ENCODE results near the gene GABRA4.

Gene GABRA4

GRCh38 chr4:47000406-47000805 lies 7.0 kb upstream of the GABRA4 start:
- no peak overlapping the region for H3K4me3 ChIP-seq (ENCODE audit: low read depth, low read length)
- no peak for TF ChIP-seq CTCF (IDR thresholded peaks at IDR 0.05; ENCODE audit: low read depth, low read length)

GRCh38 chr4:46999566-46999965 lies 6.2 kb upstream of the GABRA4 start:
- H3K4me3 ChIP-seq (ENCODE audit: low read depth, low read length): no peak overlapping the region
- no peak for TF ChIP-seq CTCF (IDR thresholded peaks at IDR 0.05; ENCODE audit: low read depth, low read length)

GRCh38 chr4:46994007-46994405 lies 625 bp upstream of the GABRA4 start:
- peak overlapping the region; percentile 55 for H3K4me3 ChIP-seq (ENCODE audit: low read depth, low read length)
- no peak for TF ChIP-seq CTCF (IDR thresholded peaks at IDR 0.05; ENCODE audit: low read depth, low read length)

- H3K4me3 ChIP-seq (ENCODE audit: low read depth, low read length): no peak overlapping the region
- no peak for TF ChIP-seq CTCF (IDR thresholded peaks at IDR 0.05; ENCODE audit: low read depth, low read length)
Measured at GRCh38 chr4:46992338-46992737, 1.0 kb downstream of the GABRA4 start.

GRCh38 chr4:46986922-46987638 lies 6.3 kb downstream of the GABRA4 start:
- no peak for TF ChIP-seq CTCF (IDR thresholded peaks at IDR 0.05; ENCODE audit: low read depth, low read length)

GRCh38 chr4:46984781-46985180 lies 8.6 kb downstream of the GABRA4 start:
- H3K4me3 ChIP-seq (ENCODE audit: low read depth, low read length): no peak overlapping the region
- no peak for TF ChIP-seq CTCF (IDR thresholded peaks at IDR 0.05; ENCODE audit: low read depth, low read length)

More at GRCh38 chr4:46986922-46987638, 6.3 kb downstream of the GABRA4 start:
- no peak overlapping the region for H3K4me3 ChIP-seq (ENCODE audit: low read depth, low read length)

GRCh38 chr4:46980851-46981250 lies 12.5 kb downstream of the GABRA4 start:
- no peak overlapping the region for H3K4me3 ChIP-seq (ENCODE audit: low read depth, low read length)
- TF ChIP-seq CTCF (IDR thresholded peaks at IDR 0.05; ENCODE audit: low read depth, low read length): no peak

Data from WI38 (cell line).